ENCODE data around the gene PEMT.

The PEMT gene

DNA sequence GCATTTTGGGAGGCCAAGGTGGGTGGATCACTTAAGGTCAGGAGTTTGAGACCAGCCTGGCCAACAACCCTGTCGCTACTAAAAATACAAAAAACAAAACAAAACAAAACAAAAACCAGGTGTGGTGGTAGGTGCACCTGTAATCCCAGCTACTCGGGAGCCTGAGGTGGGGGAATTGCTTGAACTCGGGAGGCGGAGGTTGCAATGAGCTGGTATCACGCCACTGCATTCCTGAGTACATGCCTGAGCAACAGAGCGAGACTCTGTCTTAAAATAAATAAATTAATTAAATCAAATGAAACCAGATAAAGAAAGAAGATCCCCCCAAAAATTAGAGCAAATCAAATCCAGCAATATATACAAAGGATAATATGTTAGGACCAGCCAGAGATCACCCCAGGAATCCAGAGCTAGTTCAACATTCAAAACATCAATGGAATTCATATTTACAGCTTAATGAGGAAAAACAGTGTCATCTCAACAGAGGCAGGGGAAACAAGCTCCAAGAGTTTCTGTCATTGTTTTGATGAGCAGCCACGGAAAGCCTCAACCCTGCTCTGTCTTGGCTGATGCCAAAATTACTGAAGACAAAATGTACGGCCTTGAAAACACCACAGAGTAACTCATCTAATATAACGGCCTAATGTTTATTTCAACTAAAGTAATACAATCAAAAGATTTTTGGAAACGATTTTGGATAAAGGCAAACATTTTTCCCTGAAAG lies 3.7 kb downstream of the PEMT start:
- H3K4me1 Mint-ChIP-seq (ENCODE audit: low read depth), result peaks cover 16% of the 10 kb centered on the region

DNA sequence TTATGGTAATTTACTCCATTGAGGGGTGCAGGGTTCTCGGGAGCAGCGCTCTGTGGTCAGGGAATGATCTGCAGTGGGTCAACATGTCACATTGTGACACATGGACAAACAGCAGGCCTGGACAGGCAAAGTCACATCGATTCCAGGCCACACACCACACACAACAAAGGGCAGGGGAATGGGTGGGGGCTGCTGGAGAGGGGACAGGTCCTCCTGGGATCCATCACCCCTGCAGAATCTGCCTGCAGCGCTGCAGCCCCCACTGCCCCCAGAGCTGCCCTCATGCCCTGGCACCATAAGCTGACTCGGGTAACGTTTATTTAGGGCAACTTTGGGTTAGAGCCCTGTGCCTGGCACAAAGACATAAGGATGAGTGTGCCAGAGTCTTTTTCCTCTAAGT lies 9.1 kb downstream of the PEMT start:
- H3K36me3 Mint-ChIP-seq (ENCODE audit: low read depth), result no peaks in the 10 kb centered on the region
- no peak overlapping the region for H3K4me3 Mint-ChIP-seq
- no peaks in the 10 kb centered on the region for H3K9me3 Mint-ChIP-seq
- no peak overlapping the region for H3K27ac Mint-ChIP-seq
- peaks cover 3% of the 10 kb centered on the region for H3K4me1 Mint-ChIP-seq (ENCODE audit: low read depth)
- no peaks in the 10 kb centered on the region for H3K27me3 Mint-ChIP-seq (ENCODE audit: low read depth)

More for the DNA sequence above, 3.7 kb downstream of the PEMT start:
- Mint-ChIP-seq H3K27me3 (ENCODE audit: low read depth) (no peaks in the 10 kb centered on the region), H3K36me3 (ENCODE audit: low read depth) (no peaks in the 10 kb centered on the region), H3K4me3 (no peak overlapping the region), H3K9me3 (no peaks in the 10 kb centered on the region), H3K27ac (no peak overlapping the region)

DNA sequence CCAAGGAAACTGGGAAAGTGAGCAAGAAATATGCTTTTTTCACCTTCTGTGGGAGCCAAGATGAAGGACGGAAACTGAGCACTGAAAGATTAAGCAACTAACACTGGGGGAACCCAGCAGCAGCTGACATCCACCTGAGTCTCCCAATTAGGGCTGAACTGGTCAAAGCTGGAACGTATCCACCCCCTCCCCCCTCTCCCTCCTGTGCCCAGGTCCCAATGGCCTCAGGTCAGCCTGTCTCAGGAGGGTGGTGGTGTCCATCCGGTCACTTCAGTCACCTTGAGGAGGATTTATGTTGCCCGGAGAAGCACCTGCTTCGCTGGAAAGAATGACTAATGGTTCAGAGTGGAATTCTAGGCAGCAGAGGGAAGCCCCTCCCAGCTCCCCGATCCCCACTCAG lies 10.0 kb downstream of the PEMT start:
- H3K36me3 Mint-ChIP-seq (ENCODE audit: low read depth), result no peaks in the 10 kb centered on the region
- H3K27ac Mint-ChIP-seq, result no peak overlapping the region
- H3K9me3 Mint-ChIP-seq, result no peaks in the 10 kb centered on the region
- H3K27me3 Mint-ChIP-seq (ENCODE audit: low read depth), result no peaks in the 10 kb centered on the region
- H3K4me3 Mint-ChIP-seq, result no peak overlapping the region
- peaks cover 3% of the 10 kb centered on the region for H3K4me1 Mint-ChIP-seq (ENCODE audit: low read depth)

DNA sequence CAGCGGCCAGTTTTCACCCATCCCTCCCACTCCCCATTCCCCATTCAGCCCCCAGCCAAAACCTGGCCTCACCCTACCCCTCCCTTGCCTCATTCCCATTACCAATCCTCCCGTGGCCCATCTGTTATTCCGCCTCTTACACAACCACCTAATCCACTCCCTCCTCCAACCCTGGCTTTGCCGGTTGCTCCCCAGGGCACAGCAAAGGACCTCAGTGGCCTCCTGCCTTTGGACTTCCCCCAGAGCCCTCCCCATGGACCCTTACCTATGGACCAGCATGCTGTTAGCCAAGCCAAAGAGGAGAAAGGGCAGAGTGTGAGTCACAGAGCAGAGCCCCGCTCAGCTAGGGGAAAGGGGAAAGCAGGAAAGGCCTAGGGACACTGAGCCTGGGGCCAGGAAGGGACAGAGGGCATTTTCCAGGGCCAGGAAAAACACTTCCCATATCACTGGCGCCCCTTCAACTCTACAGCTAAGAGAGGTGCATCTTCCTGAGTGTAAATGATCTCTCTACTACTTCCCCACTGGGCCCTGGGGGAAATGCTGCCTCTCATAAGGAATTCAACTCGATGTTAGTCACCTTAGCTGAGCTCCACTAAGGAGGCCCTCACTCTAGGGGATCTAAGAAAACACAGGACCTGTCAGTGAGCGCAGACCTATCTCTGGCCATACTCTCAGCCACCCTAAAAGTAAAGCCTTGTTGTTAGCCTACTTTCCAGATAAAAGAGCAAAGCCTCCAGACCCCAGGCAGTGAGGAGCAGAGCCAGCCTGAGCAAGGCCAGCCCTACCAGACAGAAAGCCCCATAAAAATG lies 10.6 kb downstream of the PEMT start:
- H3K27me3 Mint-ChIP-seq (ENCODE audit: low read depth), result no peaks in the 10 kb centered on the region
- H3K4me3 Mint-ChIP-seq, result no peak overlapping the region
- H3K36me3 Mint-ChIP-seq (ENCODE audit: low read depth), result no peaks in the 10 kb centered on the region
- no peaks in the 10 kb centered on the region for H3K4me1 Mint-ChIP-seq (ENCODE audit: low read depth)
- H3K27ac Mint-ChIP-seq, result no peak overlapping the region
- H3K9me3 Mint-ChIP-seq, result no peaks in the 10 kb centered on the region

DNA sequence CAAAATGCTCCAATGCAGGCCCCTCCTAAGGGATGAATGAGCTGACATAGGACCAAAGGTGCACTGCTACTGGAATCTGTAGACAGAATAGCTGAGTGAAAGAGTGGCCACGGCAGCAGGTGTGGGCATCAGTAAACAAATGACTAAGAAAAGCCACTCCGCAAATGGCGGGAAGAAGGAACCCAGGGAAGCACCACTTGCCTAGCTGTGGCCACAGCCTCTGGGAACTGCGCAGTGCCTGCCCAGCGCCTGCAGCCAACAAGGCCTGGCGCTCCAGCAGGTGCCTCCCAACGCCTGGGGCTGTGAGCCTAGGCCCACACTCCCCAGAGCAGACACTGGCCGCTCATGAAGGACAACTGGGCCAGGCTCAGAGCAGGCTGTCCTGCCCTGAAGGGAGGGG lies 11.8 kb downstream of the PEMT start:
- Mint-ChIP-seq H3K9me3 (no peaks in the 10 kb centered on the region), H3K27me3 (ENCODE audit: low read depth) (no peaks in the 10 kb centered on the region), H3K4me3 (no peak overlapping the region), H3K36me3 (ENCODE audit: low read depth) (no peaks in the 10 kb centered on the region), H3K27ac (no peak overlapping the region), H3K4me1 (ENCODE audit: low read depth) (no peaks in the 10 kb centered on the region)

DNA sequence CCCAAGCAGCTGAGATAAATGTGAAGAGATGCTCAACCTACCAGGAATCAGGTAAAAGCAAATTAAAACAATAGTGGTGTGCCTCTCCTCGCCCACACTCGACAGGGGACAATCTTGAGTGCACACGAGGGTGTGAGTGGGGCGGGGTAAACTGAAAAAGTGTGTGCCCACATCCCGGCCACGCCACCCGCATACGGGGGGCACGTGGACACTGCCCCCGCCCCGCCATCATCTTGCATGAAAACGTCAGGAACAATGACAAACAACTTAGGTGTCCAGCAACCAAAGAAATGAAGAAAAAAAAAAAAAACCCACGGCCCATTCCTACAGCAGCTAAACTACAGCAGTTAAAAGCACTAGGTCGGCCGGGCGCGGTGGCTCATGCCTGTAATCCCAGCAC lies 14.1 kb downstream of the PEMT start:
- no peaks in the 10 kb centered on the region for H3K36me3 Mint-ChIP-seq (ENCODE audit: low read depth)

DNA sequence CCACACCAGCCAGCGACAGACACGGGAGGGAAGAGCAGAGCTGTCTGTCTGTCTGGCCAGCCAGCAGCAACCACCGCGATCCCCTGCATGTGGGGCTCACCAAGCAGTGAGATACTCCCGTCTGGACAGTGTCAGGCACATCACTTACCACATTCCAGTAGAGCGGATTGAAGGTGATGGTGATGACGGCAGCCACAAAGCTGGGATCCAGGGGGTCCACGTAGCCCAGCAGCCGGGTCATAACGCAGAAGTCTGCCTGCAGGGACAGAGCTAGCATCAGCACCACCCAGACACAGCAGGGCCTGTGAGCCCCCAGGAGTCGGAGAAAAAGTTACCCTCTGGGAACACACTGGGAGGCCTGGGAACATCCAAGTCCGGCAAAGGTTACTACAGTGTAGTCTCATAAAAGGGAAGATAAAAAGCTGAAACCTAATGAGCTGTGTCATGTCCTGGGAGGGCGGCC lies 14.7 kb downstream of the PEMT start:
- H3K4me3 Mint-ChIP-seq, result no peak overlapping the region
- no peaks in the 10 kb centered on the region for H3K36me3 Mint-ChIP-seq (ENCODE audit: low read depth)
- H3K27me3 Mint-ChIP-seq (ENCODE audit: low read depth), result no peaks in the 10 kb centered on the region
- H3K4me1 Mint-ChIP-seq (ENCODE audit: low read depth), result no peaks in the 10 kb centered on the region
- no peaks in the 10 kb centered on the region for H3K9me3 Mint-ChIP-seq
- H3K27ac Mint-ChIP-seq, result no peak overlapping the region

More for the DNA sequence above, 14.1 kb downstream of the PEMT start:
- Mint-ChIP-seq H3K27me3 (ENCODE audit: low read depth) (no peaks in the 10 kb centered on the region), H3K4me3 (no peak overlapping the region), H3K27ac (no peak overlapping the region), H3K9me3 (no peaks in the 10 kb centered on the region), H3K4me1 (ENCODE audit: low read depth) (no peaks in the 10 kb centered on the region)

DNA sequence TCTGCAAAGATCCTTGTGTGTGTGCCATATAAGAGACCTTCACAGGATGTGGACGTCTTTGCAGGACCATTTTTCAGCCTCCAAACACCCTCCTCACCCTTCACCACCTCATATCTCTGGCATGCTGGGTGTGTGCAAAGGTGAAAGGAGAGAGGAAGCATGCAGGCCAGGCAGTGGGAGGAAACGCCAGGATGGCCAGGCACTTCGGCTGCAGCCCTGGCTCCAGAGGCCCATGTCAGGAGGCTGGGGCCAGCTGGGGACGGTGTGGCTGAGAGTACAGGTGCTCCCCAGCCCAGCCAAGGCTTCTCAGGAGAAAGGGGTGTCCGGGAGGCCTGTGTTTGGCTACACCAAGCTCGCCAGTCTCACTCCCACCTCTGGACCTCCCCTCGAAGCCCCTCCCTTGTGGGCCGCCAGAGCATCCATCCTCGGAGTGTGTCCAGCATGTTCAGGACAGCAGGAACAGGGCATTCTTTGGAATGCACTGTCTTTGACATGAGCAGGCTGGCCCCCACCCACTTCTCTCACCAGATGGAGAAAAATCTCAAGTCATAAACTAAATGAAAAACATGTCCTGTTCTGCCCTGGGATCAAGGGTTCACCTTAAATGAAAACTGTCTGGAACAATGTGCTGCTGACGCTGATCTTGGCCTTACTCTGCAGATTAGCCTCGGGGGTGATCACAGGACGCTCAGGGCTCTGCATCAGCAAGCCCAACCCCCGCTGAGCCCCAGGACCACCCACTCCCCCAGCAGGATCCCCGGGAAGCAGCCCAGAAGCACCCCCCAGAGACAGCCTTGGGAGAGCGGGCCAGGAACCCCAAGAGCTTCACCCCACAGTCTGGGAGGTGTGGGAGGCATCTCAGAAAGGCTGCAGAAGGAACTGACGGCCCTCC lies 15.9 kb downstream of the PEMT start:
- Mint-ChIP-seq H3K9me3 (no peaks in the 10 kb centered on the region), H3K27me3 (ENCODE audit: low read depth) (no peaks in the 10 kb centered on the region), H3K27ac (no peak overlapping the region), H3K4me3 (no peak overlapping the region), H3K4me1 (ENCODE audit: low read depth) (no peaks in the 10 kb centered on the region), H3K36me3 (ENCODE audit: low read depth) (no peaks in the 10 kb centered on the region)

DNA sequence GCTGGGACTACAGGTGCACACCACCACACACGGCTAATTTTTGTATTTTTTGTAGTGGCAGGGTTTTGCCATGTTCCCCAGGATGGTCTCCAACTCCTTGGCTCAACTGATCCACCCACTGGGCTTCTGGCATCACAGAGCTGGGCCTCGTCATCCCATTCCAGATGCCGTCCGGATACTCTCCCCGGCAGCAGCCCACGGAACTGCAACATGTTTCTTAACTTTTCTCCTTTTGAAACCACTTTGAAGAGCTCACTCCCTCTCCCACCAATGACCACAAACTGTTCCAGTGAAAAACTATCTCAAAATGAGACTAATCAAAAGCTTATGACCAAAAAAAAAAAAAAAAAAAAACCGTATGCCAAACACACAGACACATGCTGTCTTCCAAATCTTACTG lies 17.6 kb downstream of the PEMT start:
- Mint-ChIP-seq H3K4me1 (ENCODE audit: low read depth) (no peaks in the 10 kb centered on the region), H3K36me3 (ENCODE audit: low read depth) (no peaks in the 10 kb centered on the region), H3K27me3 (ENCODE audit: low read depth) (no peaks in the 10 kb centered on the region), H3K4me3 (no peak overlapping the region), H3K9me3 (no peaks in the 10 kb centered on the region), H3K27ac (no peak overlapping the region)

DNA sequence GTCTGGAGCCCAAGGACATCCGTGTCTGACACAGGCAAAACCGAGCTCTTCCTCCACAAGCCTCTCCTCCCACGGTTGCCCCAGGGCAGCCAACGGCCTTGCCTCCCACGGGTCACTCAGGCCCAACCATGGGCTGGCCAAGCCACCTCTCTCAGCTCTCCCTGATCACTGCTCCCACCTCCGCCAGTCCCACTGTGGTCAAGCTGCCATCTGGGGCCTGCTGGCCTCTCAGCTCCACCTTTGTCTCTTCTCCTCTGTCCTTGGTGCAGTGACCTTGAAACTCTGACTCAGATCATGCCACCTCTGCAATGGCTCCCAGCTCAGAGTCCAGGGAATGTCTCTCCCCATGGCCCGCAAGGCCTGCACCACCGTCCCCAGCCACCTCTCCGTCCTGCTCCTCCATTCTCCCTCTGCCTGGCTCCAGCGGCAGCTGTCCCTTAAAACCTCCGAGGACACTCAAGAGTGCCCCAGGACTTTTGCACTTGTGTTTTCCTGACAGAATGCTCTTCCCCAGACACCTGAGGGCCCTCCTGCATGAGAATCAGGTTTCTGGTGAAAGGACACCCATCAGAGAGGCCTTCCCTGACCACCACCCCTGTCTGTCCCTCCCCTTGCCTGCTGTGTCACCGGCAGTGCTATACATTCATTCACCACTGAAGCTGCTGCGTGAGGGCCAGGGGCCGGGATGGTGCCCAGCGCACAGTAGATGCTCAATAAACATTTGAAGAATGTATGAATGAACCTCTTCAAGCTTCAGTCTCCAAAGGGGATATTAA lies 19.3 kb downstream of the PEMT start:
- Mint-ChIP-seq H3K27me3 (ENCODE audit: low read depth) (no peaks in the 10 kb centered on the region), H3K27ac (no peak overlapping the region), H3K36me3 (ENCODE audit: low read depth) (no peaks in the 10 kb centered on the region), H3K9me3 (no peaks in the 10 kb centered on the region), H3K4me1 (ENCODE audit: low read depth) (no peaks in the 10 kb centered on the region), H3K4me3 (no peak overlapping the region)

DNA sequence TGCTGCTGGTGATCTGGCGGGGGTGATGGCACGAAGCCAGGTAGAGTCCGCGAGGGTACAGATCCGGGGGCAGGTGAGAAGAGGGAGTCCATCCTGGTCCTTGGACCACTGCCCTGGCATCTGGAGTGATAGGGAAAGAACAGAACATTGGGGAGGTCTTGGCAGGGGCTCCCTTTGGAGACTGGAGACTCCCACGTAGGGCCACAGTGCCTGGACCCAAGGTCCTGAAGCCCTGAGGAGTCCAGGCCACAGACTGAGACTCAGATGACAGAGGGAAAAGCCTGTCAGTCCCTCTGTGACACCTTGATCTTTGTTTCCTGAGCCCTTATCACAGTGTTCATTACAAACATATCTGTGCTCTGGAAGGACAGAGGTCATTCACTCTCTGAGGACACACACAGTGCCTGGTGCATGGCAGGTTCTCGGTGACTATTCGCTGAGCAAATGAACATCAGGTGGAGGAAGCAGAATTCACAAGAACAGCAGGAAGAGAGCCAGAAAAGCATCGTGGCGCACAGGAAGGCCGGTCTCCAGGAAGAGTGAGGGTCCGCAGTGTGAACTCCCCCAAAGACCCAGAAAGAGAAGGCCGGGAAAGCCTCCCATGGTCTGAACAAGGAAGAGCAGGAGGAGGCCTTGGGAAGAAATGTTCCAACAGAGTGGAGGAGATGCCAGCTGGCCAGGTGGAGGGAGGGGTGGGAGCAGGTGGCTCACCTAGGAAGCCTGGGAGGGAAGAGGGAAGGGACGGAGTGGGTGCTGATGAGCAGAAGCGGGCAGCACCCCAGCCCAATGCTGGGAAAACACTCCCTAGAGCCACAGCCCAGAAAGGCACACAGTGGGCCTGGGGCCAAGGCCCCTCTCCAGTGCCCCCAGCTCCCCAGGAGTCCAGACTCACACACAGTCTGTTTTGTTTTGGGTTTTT lies 20.5 kb downstream of the PEMT start:
- Mint-ChIP-seq H3K27ac (no peak overlapping the region), H3K9me3 (no peaks in the 10 kb centered on the region), H3K4me3 (no peak overlapping the region), H3K27me3 (ENCODE audit: low read depth) (no peaks in the 10 kb centered on the region), H3K4me1 (ENCODE audit: low read depth) (no peaks in the 10 kb centered on the region), H3K36me3 (ENCODE audit: low read depth) (no peaks in the 10 kb centered on the region)

DNA sequence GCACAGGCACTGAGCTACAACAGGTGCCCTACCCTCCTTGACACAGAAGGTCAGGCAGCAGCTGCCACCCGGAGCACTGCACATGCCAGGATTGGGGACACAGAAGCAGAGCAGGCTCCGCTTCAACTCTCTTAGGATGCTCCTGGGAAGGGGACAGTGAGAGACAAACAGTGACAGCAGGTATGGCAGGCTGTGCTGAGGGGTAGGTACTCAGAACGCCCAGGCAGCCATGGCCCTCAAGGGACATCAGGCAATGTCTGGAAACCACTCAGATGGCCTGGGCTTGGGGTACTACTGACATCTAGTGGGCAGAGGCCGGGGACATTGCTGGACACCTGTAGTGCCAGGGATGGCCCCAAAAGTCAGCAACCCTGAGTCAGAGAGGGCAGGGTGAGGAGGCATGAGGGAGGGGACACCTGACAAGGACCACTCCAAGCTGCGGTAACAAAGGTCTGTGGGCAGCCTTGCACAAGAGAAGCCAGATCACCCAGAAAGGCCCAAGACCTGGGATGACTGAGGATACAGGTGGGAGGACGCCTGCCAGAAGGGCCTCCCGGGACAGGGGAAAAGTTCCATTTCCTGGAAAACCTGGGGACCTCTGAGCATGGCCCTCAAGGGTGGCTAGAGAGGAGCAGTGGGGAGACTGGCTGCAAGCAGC lies 21.2 kb downstream of the PEMT start:
- H3K27ac Mint-ChIP-seq, result no peak overlapping the region
- no peaks in the 10 kb centered on the region for H3K27me3 Mint-ChIP-seq (ENCODE audit: low read depth)
- no peaks in the 10 kb centered on the region for H3K36me3 Mint-ChIP-seq (ENCODE audit: low read depth)
- H3K9me3 Mint-ChIP-seq, result no peaks in the 10 kb centered on the region
- H3K4me3 Mint-ChIP-seq, result no peak overlapping the region
- H3K4me1 Mint-ChIP-seq (ENCODE audit: low read depth), result no peaks in the 10 kb centered on the region

DNA sequence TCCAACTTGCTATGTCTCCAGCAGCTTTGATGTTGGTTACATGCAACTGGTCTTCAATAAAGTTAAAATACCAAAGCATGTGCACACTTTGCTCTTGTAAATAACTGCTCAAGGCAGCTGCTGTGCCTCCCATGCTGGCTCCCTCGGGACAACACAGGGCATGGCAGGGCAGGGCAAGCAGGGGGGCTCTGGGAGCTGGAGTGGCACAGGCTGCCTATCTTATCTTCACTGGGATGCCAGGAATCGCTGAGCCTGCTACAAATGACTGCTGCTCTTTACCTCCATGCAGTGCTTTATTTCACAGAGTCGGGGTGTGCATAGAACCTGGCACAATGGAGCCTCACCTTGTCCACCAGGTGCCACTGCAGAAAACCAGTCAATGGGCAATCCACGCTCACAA lies 21.8 kb downstream of the PEMT start:
- no peaks in the 10 kb centered on the region for H3K36me3 Mint-ChIP-seq (ENCODE audit: low read depth)
- H3K27ac Mint-ChIP-seq, result no peak overlapping the region
- no peaks in the 10 kb centered on the region for H3K4me1 Mint-ChIP-seq (ENCODE audit: low read depth)
- no peak overlapping the region for H3K4me3 Mint-ChIP-seq
- H3K9me3 Mint-ChIP-seq, result no peaks in the 10 kb centered on the region
- H3K27me3 Mint-ChIP-seq (ENCODE audit: low read depth), result no peaks in the 10 kb centered on the region
